HEK293 (cell line): ENCODE measurements around the gene UBASH3B.

ENCODE experiments used
- CTCF ChIA-PET: fragments of 350-600 bp; formaldehyde crosslinking; extraction: SDS; loops from one replicate; lab custom pipeline; 2021; ENCODE audit warnings: antibody characterized with exemption; lab: Yijun Ruan, JAX
- POLR2A ChIA-PET: fragments of 300-600 bp; formaldehyde crosslinking; extraction: SDS; loops from one replicate; lab custom pipeline; 2020; ENCODE audit warnings: antibody characterized with exemption, inconsistent platforms; lab: Yijun Ruan, JAX
- H3K27ac ChIP-seq: fragments of 200-500 bp; sonication (Bioruptor generic); 2 replicates; pipeline ENCODE4 v1.5.1; 2014; ENCODE audit warnings: low read depth, low read length, control low read depth, inconsistent platforms; ENCODE audit errors: extremely low read depth
- H3K36me3 ChIP-seq, 2 experiments: fragments of 200-500 bp in 1 of 2; sonication (Bioruptor generic) in 1 of 2; 1 replicate in 1 of 2; 2 replicates in 1 of 2; pipeline ENCODE4 v1.5.1; 2014 to 2017; ENCODE audit warnings: inconsistent platforms in 2 of 2, low read length in 2 of 2; ENCODE audit not compliant: control insufficient read depth in 2 of 2, insufficient read depth in 1 of 2
- H3K4me1 ChIP-seq: fragments of 200-500 bp; sonication (Bioruptor generic); 2 replicates; pipeline ENCODE4 v1.5.1; 2014; ENCODE audit warnings: mild to moderate bottlenecking, low read length, inconsistent platforms; ENCODE audit not compliant: control insufficient read depth, insufficient read depth
- H3K4me3 ChIP-seq: 2 replicates; pipeline ENCODE4 v1.5.1; 2011; ENCODE audit warnings: low read depth, mild to moderate bottlenecking, control low read depth, low read length, moderate library complexity
- H3K9me3 ChIP-seq: fragments of 200-500 bp; sonication (Bioruptor generic); 2 replicates; pipeline ENCODE4 v1.5.1; 2014; ENCODE audit warnings: low read depth, low read length, inconsistent platforms; ENCODE audit not compliant: control insufficient read depth, insufficient read depth
- HIC1 ChIP-seq: fragments of 450-650 bp; formaldehyde crosslinking; IDR thresholded peaks from 2 replicates; pipeline ENCODE4 v1.5.1; 2016; ENCODE audit warnings: missing biosample characterization, missing genetic modification characterization
- IKZF3 ChIP-seq: fragments of 450-650 bp; IDR thresholded peaks from 2 replicates; pipeline ENCODE4 v1.5.0; 2018; ENCODE audit warnings: missing biosample characterization, mild to moderate bottlenecking, missing genetic modification characterization, moderate library complexity
- KLF1 ChIP-seq: fragments of 450-650 bp; formaldehyde crosslinking; IDR thresholded peaks from 2 replicates; pipeline ENCODE4 v1.5.1; 2016; ENCODE audit warnings: missing biosample characterization, missing genetic modification characterization
- OSR2 ChIP-seq: fragments of 450-650 bp; formaldehyde crosslinking; IDR thresholded peaks from 2 replicates; pipeline ENCODE4 v1.5.1; 2016; ENCODE audit warnings: missing biosample characterization, missing genetic modification characterization
- RBAK ChIP-seq: fragments of 450-650 bp; formaldehyde crosslinking; IDR thresholded peaks from 2 replicates; pipeline ENCODE4 v1.5.1; 2016; ENCODE audit warnings: missing biosample characterization, missing genetic modification characterization
- SCRT2 ChIP-seq: fragments of 450-650 bp; formaldehyde crosslinking; IDR thresholded peaks from 2 replicates; pipeline ENCODE4 v1.5.1; 2016; ENCODE audit warnings: missing biosample characterization, missing genetic modification characterization
- ZBTB21 ChIP-seq: fragments of 450-650 bp; formaldehyde crosslinking; IDR thresholded peaks from 2 replicates; pipeline ENCODE4 v1.5.1; 2017; ENCODE audit warnings: missing biosample characterization, missing genetic modification characterization
- ZBTB7A ChIP-seq: fragments of 450-650 bp; formaldehyde crosslinking; IDR thresholded peaks from 2 replicates; pipeline ENCODE4 v1.5.1; 2016; ENCODE audit warnings: low read depth, missing biosample characterization, missing genetic modification characterization
- ZBTB8A ChIP-seq: fragments of 450-650 bp; formaldehyde crosslinking; IDR thresholded peaks from 2 replicates; pipeline ENCODE4 v1.5.1; 2016; ENCODE audit warnings: missing biosample characterization, missing genetic modification characterization
- ZNF132 ChIP-seq: fragments of 450-650 bp; formaldehyde crosslinking; IDR thresholded peaks from 2 replicates; pipeline ENCODE4 v1.5.1; 2017; ENCODE audit warnings: missing biosample characterization, missing genetic modification characterization, borderline replicate concordance
- ZNF157 ChIP-seq: fragments of 450-650 bp; formaldehyde crosslinking; IDR thresholded peaks from 2 replicates; pipeline ENCODE4 v1.5.1; 2016; ENCODE audit warnings: missing biosample characterization, missing genetic modification characterization
- ZNF169 ChIP-seq: fragments of 450-650 bp; formaldehyde crosslinking; IDR thresholded peaks from 2 replicates; pipeline ENCODE4 v1.5.1; 2016; ENCODE audit warnings: missing biosample characterization, missing genetic modification characterization
- ZNF2 ChIP-seq: fragments of 450-650 bp; formaldehyde crosslinking; IDR thresholded peaks from 2 replicates; pipeline ENCODE4 v1.5.1; 2016; ENCODE audit warnings: missing biosample characterization, missing genetic modification characterization
- ZNF391 ChIP-seq: fragments of 450-650 bp; formaldehyde crosslinking; IDR thresholded peaks from 2 replicates; pipeline ENCODE4 v1.5.1; 2016; ENCODE audit warnings: low read depth, missing biosample characterization, missing genetic modification characterization, borderline replicate concordance
- ZNF433 ChIP-seq: fragments of 450-650 bp; formaldehyde crosslinking; IDR thresholded peaks from 2 replicates; pipeline ENCODE4 v1.5.1; 2016; ENCODE audit warnings: missing biosample characterization, missing genetic modification characterization, low read depth
- ZNF530 ChIP-seq: fragments of 450-650 bp; formaldehyde crosslinking; IDR thresholded peaks from 2 replicates; pipeline ENCODE4 v1.5.1; 2016; ENCODE audit warnings: low read depth, missing biosample characterization, missing genetic modification characterization
- ZNF560 ChIP-seq: fragments of 450-650 bp; formaldehyde crosslinking; IDR thresholded peaks from 2 replicates; pipeline ENCODE4 v1.5.1; 2017; ENCODE audit warnings: missing biosample characterization, missing genetic modification characterization, borderline replicate concordance
- ZNF561 ChIP-seq: fragments of 450-650 bp; IDR thresholded peaks from 2 replicates; pipeline ENCODE4 v1.5.1; 2018; ENCODE audit warnings: missing biosample characterization, missing genetic modification characterization, borderline replicate concordance
- ZNF585B ChIP-seq: fragments of 450-650 bp; formaldehyde crosslinking; IDR thresholded peaks from 2 replicates; pipeline ENCODE4 v1.5.1; 2016; ENCODE audit warnings: missing biosample characterization, missing genetic modification characterization
- ZNF624 ChIP-seq: fragments of 450-650 bp; formaldehyde crosslinking; IDR thresholded peaks from 2 replicates; pipeline ENCODE4 v1.5.1; 2017; ENCODE audit warnings: missing biosample characterization, missing genetic modification characterization
- ZNF639 ChIP-seq: fragments of 450-650 bp; formaldehyde crosslinking; IDR thresholded peaks from 2 replicates; pipeline ENCODE4 v1.5.1; 2016; ENCODE audit warnings: missing biosample characterization, missing genetic modification characterization
- ZNF76 ChIP-seq: fragments of 450-650 bp; formaldehyde crosslinking; IDR thresholded peaks from 2 replicates; pipeline ENCODE4; 2016; ENCODE audit warnings: low read depth, missing biosample characterization, missing genetic modification characterization, borderline replicate concordance
- ZNF791 ChIP-seq: fragments of 450-650 bp; formaldehyde crosslinking; IDR thresholded peaks from 2 replicates; pipeline ENCODE4 v1.5.1; 2016; ENCODE audit warnings: missing biosample characterization, missing genetic modification characterization
- ZXDB ChIP-seq: fragments of 450-650 bp; formaldehyde crosslinking; IDR thresholded peaks from 2 replicates; pipeline ENCODE4 v1.5.1; 2016; ENCODE audit warnings: missing biosample characterization, missing genetic modification characterization

The UBASH3B gene

DNA sequence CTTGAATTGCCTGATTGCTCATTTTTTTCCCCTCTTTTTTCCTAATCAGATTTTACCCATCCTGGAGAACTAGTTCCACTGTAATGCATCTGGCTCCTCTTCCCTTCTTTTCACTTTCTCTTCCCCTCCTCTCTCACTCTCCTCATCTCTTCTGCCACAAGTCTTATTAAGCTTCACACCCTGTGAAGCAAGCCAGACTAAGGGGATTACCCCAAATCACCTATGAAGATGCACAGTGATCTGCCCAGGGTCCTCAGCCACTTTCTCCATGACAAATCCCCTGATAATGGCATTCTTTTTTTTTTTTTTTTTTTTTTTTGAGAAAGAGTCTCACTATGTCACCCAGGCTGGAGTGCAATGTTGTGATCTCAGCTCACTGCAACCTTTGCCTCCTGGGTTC, 11.2 kb downstream of the UBASH3B start:
- no peak overlapping the region for H3K27ac ChIP-seq
- no peaks in the 10 kb centered on the region for H3K4me1 ChIP-seq
- no peaks in the 10 kb centered on the region for H3K9me3 ChIP-seq
- ChIA-PET POLR2A (no interaction called here), CTCF (interaction anchor here (0.7 to 1.2 kb wide), 3 partner anchors 9 to 60 kb away, joined by 3 read pairs; no protein-coding TSS in a partner anchor)
- TF ChIP-seq ZNF391 (tag by site-specific recombination), result no peak
- no peak overlapping the region for H3K4me3 ChIP-seq
- peaks cover 0 to 7% of the 10 kb centered on the region in 2 experiments; a peak in 1 of 3 replicates for H3K36me3 ChIP-seq

- POLR2A ChIA-PET, result no interaction called here
Observed at GRCh38 chr11:122668562-122669090, 13.1 kb downstream of the UBASH3B start.

GRCh38 chr11:122670131-122670530, 14.6 kb downstream of the UBASH3B start:
- H3K4me1 ChIP-seq, result no peaks in the 10 kb centered on the region
- H3K36me3 ChIP-seq, result peaks cover 0 to 7% of the 10 kb centered on the region in 2 experiments; a peak in 1 of 3 replicates
- H3K9me3 ChIP-seq, result no peaks in the 10 kb centered on the region
- no peak overlapping the region for H3K4me3 ChIP-seq
- ChIA-PET POLR2A (interaction anchor here (1.0 to 1.4 kb wide), 2 partner anchors 9 to 14 kb away, joined by 3 read pairs; no protein-coding TSS in a partner anchor), CTCF (interaction anchor here (0.9 to 1.1 kb wide), 3 partner anchors 36 to 182 kb away, joined by 3 read pairs; no protein-coding TSS in a partner anchor)
- H3K27ac ChIP-seq, result no peak overlapping the region
- TF ChIP-seq KLF1 (tag by site-specific recombination), result no peak
- no peak for TF ChIP-seq ZNF639
- no peak for TF ChIP-seq ZNF132 (tag by site-specific recombination)
- TF ChIP-seq ZNF585B (tag by site-specific recombination), result no peak
- no peak for TF ChIP-seq ZNF433 (tag by site-specific recombination)
- no peak for TF ChIP-seq ZBTB21

More at GRCh38 chr11:122668562-122669090, 13.1 kb downstream of the UBASH3B start:
- H3K4me1 ChIP-seq, result no peaks in the 10 kb centered on the region
- no peak overlapping the region for H3K4me3 ChIP-seq
- 0 out of 2 replicates have a peak, but pooled peaks have one; percentile 41 for TF ChIP-seq ZNF2 (tag by site-specific recombination)
- no peak for TF ChIP-seq ZXDB
- TF ChIP-seq ZNF624 (tag by site-specific recombination), result no peak
- no peak for TF ChIP-seq ZNF157 (tag by site-specific recombination)
- TF ChIP-seq KLF1 (tag by site-specific recombination), result no peak
- TF ChIP-seq RBAK (tag by site-specific recombination), result no peak
- TF ChIP-seq ZNF132 (tag by site-specific recombination), result no peak
- TF ChIP-seq SCRT2 (tag by site-specific recombination), result 0 out of 2 replicates have a peak, but pooled peaks have one; percentile 12
- TF ChIP-seq ZBTB8A, result no peak
- TF ChIP-seq ZNF561 (tag by site-specific recombination), result no peak
- no peak for TF ChIP-seq ZNF530 (tag by site-specific recombination)
- no peak for TF ChIP-seq ZNF560 (tag by site-specific recombination)
- no peak for TF ChIP-seq ZNF169 (tag by site-specific recombination)
- no peak for TF ChIP-seq ZNF76 (tag by site-specific recombination)
- no peak for TF ChIP-seq HIC1 (tag by site-specific recombination)
- no peak for TF ChIP-seq ZBTB7A (tag by site-specific recombination)
- TF ChIP-seq IKZF3 (tag by site-specific recombination), result no peak
- TF ChIP-seq ZNF791, result no peak
- TF ChIP-seq OSR2 (tag by site-specific recombination), result peak; percentile 65
- H3K36me3 ChIP-seq, result peaks cover 0 to 7% of the 10 kb centered on the region in 2 experiments; a peak in 1 of 3 replicates
- no peaks in the 10 kb centered on the region for H3K9me3 ChIP-seq
- H3K27ac ChIP-seq, result no peak overlapping the region
- CTCF ChIA-PET, result interaction anchor here (0.7 kb wide), 1 partner anchor 40 kb away, joined by 4 read pairs; no protein-coding TSS in a partner anchor
